ENCODE results near the gene CFAP57. TPM values are rescaled to one million over a fixed set of nuclear protein-coding genes. Genes with fewer than 3 reads are reported as not detected.

The CFAP57 gene
- total RNA-seq, 1 experiment from 2014 or later, result 1.1 TPM

Other genes starting within 250 kb of the CFAP57 start
- 51.9 and 70.1 TPM in 2 replicates for gene SLC2A1, start 213.5 kb upstream of the CFAP57 start, total RNA-seq (2014; rRNA removed; shearing (Covaris generic))
- gene EBNA1BP2, start within 50 bp of the CFAP57 start, total RNA-seq (2014; rRNA removed; shearing (Covaris generic)), result 300 and 331 TPM in 2 replicates
- not detected in 2 replicates for gene TMEM125, start 97.7 kb downstream of the CFAP57 start, total RNA-seq (2014; rRNA removed; shearing (Covaris generic))
- gene C1orf210, start 113.3 kb downstream of the CFAP57 start, total RNA-seq (2014; rRNA removed; shearing (Covaris generic)), result not detected in 2 replicates
- gene TIE1, start 128.7 kb downstream of the CFAP57 start, total RNA-seq (2014; rRNA removed; shearing (Covaris generic)), result not detected in 2 replicates
- not detected in 2 replicates for gene MPL, start 165.5 kb downstream of the CFAP57 start, total RNA-seq (2014; rRNA removed; shearing (Covaris generic))
- gene CDC20, start 186.7 kb downstream of the CFAP57 start, total RNA-seq (2014; rRNA removed; shearing (Covaris generic)), result 263 and 289 TPM in 2 replicates
- gene ELOVL1, start 195.7 kb downstream of the CFAP57 start, total RNA-seq (2014; rRNA removed; shearing (Covaris generic)), result 65.2 and 69.7 TPM in 2 replicates
- 36.2 and 42.2 TPM in 2 replicates for gene MED8, start 217.5 kb downstream of the CFAP57 start, total RNA-seq (2014; rRNA removed; shearing (Covaris generic))
- gene SZT2, start 217.6 kb downstream of the CFAP57 start, total RNA-seq (2014; rRNA removed; shearing (Covaris generic)), result 4.4 and 7.0 TPM in 2 replicates

Measured in G401 (cell line).